Measurements from ENCODE around the gene SLC32A1. TPM values are rescaled to one million over a fixed set of nuclear protein-coding genes. Genes with fewer than 3 reads are reported as not detected.

Gene SLC32A1
- total RNA-seq, 1 donor from 2014 or later = 0.04 TPM

DNA sequence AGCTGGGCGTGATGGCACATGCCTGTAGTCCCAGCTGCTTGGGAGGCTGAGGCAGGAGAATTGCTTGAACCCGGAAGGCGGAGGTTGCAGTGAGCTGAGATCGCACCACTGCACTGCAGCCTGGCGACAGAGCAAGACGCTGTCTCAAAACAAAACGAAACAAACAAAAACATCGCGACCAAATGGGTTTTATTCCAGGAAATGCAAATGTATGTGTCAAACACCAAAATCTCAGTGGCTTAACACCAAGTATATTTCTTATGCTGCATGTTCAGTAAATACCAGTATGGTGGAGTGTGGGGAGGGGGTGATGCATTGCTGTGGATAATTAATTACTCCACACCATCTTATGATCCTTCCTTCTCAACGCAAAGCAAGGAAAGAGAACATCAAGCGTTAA lies 52.1 kb downstream of the SLC32A1 start:
- Histone ChIP-seq H4K20me1 (ENCODE audit: low read depth) (no peaks in the 10 kb centered on the region), H3K4me2 (no peak overlapping the region), H3K36me3 (peaks cover 6% of the 10 kb centered on the region), H3K9me3 (ENCODE audit: low read depth) (peaks cover 6% of the 10 kb centered on the region), H3K4me3 (no peak overlapping the region), H3K79me2 (ENCODE audit: low read depth) (no peaks in the 10 kb centered on the region), H3K4me1 (peaks cover 8% of the 10 kb centered on the region), H3K9ac (no peak overlapping the region), H2AFZ (replicated peaks) (no peak overlapping the region), H3F3A (ENCODE audit: low read depth) (peaks cover 5% of the 10 kb centered on the region), H3K27ac (no peak overlapping the region), H3K27me3 (no peaks in the 10 kb centered on the region)
- Mint-ChIP-seq H3K9me3 (peaks cover 12% of the 10 kb centered on the region), H3K27ac (no peak overlapping the region), H3K27me3 (ENCODE audit: insufficient read depth, low read depth) (no peaks in the 10 kb centered on the region), H3K4me1 (peaks cover 15% of the 10 kb centered on the region), H3K4me3 (no peak overlapping the region), H3K36me3 (peaks cover 36% of the 10 kb centered on the region)
- DNase-seq (ENCODE audit: low spot score) = no peak
- no peak for TF ChIP-seq EZH2phosphoT487 (IDR thresholded peaks at IDR 0.05)
- TF ChIP-seq, protein P1, sequence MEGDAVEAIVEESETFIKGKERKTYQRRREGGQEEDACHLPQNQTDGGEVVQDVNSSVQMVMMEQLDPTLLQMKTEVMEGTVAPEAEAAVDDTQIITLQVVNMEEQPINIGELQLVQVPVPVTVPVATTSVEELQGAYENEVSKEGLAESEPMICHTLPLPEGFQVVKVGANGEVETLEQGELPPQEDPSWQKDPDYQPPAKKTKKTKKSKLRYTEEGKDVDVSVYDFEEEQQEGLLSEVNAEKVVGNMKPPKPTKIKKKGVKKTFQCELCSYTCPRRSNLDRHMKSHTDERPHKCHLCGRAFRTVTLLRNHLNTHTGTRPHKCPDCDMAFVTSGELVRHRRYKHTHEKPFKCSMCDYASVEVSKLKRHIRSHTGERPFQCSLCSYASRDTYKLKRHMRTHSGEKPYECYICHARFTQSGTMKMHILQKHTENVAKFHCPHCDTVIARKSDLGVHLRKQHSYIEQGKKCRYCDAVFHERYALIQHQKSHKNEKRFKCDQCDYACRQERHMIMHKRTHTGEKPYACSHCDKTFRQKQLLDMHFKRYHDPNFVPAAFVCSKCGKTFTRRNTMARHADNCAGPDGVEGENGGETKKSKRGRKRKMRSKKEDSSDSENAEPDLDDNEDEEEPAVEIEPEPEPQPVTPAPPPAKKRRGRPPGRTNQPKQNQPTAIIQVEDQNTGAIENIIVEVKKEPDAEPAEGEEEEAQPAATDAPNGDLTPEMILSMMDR (IDR thresholded peaks at IDR 0.05) = no peak
- TF ChIP-seq EZH2 (IDR thresholded peaks at IDR 0.05) = no peak

Small RNAs within 50 kb of the gene (small RNA-seq; reads per million reads assigned to genes)
- not detected for gene RF00017

Other genes with a start within 250 kb of the SLC32A1 start
- not detected in 2 replicates for gene ADIG, start 143.3 kb upstream of the SLC32A1 start, total RNA-seq (ENCODE audit: low replicate concordance)
- not detected in 2 replicates for gene ARHGAP40, start 122.7 kb upstream of the SLC32A1 start, total RNA-seq (ENCODE audit: low replicate concordance)
- 9.2 and 14.9 TPM in 2 replicates for gene ACTR5, start 24.0 kb downstream of the SLC32A1 start, total RNA-seq (ENCODE audit: low replicate concordance)
- gene PPP1R16B, start 81.2 kb downstream of the SLC32A1 start, total RNA-seq (ENCODE audit: low replicate concordance) = 0.95 and 1.6 TPM in 2 replicates
- 73.9 and 76.7 TPM in 2 replicates for gene FAM83D, start 201.9 kb downstream of the SLC32A1 start, total RNA-seq (ENCODE audit: low replicate concordance)
- 22.0 and 22.5 TPM in 2 replicates for gene DHX35, start 237.9 kb downstream of the SLC32A1 start, total RNA-seq (ENCODE audit: low replicate concordance)